HCT116 (cell line): ENCODE measurements around the gene USP46. TPM values are rescaled to one million over a fixed set of nuclear protein-coding genes. Genes with fewer than 3 reads are reported as not detected.

Experiments used
- ATAC-seq: fragments of 200-7000 bp; cut with Tn5 transposase; 2 replicates; pipeline ENCODE4 v1.9.1; 2020; ENCODE audit warnings: mild to moderate bottlenecking, moderate library complexity
- BruUV-seq: library from RNA; stranded (reverse); fragments of 400-500 nt; replicated peaks from 2 replicates; lab custom pipeline; 2021; lab: Mats Ljungman, UMichigan
- CTCF ChIA-PET: fragments of 300-600 bp; sonication (Branson Sonifier 250); formaldehyde crosslinking; loops from one replicate; lab custom pipeline; 2021; ENCODE audit warnings: antibody characterized with exemption; lab: Charles Lee
- POLR2A ChIA-PET: fragments of 300-600, 350-600 bp; sonication (Branson Sonifier 250); formaldehyde crosslinking; loops from one replicate; lab custom pipeline; 2021; ENCODE audit warnings: antibody characterized with exemption; lab: Charles Lee
- RAD21 ChIA-PET, 2 experiments: fragments of 300-600 bp; sonication (Branson Sonifier 250); formaldehyde crosslinking; loops; one replicate each; lab custom pipeline; 2023; ENCODE audit warnings: low total read pairs in 2 of 2; ENCODE audit not compliant: uncharacterized antibody in 2 of 2, unreplicated experiment in 2 of 2, low non-redundant PET in 1 of 2; lab: Charles Lee
- DNase-seq: peaks from one replicate; pipeline ENCODE4 v3.0.0-alpha.2; 2010; ENCODE audit warnings: low read depth, low spot score
- H2AFZ ChIP-seq: fragments of 200-600 bp; shearing (Covaris generic), sonication (generic); 2 replicates; pipeline ENCODE4 v1.6.1; 2017; ENCODE audit warnings: low read depth, mixed run types, mixed read lengths, antibody characterized with exemption, low read length; ENCODE audit not compliant: poor library complexity, severe bottlenecking
- H3K27ac ChIP-seq: 2 replicates; pipeline ENCODE4 v1.5.1; 2012; ENCODE audit warnings: low read depth, low read length
- H3K27me3 ChIP-seq: fragments of 200-600 bp; sonication (generic); 2 replicates; pipeline ENCODE4 v1.6.1; 2016; ENCODE audit warnings: mixed run types, low read length, mixed read lengths; ENCODE audit not compliant: insufficient read depth
- H3K36me3 ChIP-seq, 2 experiments: fragments of 200-500 bp in 1 of 2; fragments of 200-600 bp in 1 of 2; sonication (Bioruptor generic) in 1 of 2; sonication (generic) in 1 of 2; 2 replicates each; pipeline versions ENCODE4 v1.5.1 to v1.6.1; 2014 to 2016; ENCODE audit warnings: low read length in 2 of 2, inconsistent platforms in 1 of 2, mixed read lengths in 1 of 2, mixed run types in 1 of 2; ENCODE audit not compliant: insufficient read depth in 2 of 2, control insufficient read depth in 1 of 2
- H3K4me1 ChIP-seq, 2 experiments: fragments of 200-600 bp in 1 of 2; sonication (generic) in 1 of 2; 2 replicates each; pipeline versions ENCODE4 v1.5.1 to v1.6.1; 2012 to 2017; ENCODE audit warnings: low read length in 2 of 2, inconsistent platforms in 1 of 2, mild to moderate bottlenecking in 1 of 2, mixed read lengths in 1 of 2, mixed run types in 1 of 2, moderate library complexity in 1 of 2; ENCODE audit not compliant: insufficient read depth in 2 of 2, control insufficient read depth in 1 of 2
- H3K4me2 ChIP-seq: fragments of 200-600 bp; sonication (generic); 2 replicates; pipeline ENCODE4 v1.6.1; 2017; ENCODE audit warnings: mixed run types, low read length, mixed read lengths
- H3K4me3 ChIP-seq, 2 experiments: fragments of 200-600 bp in 1 of 2; sonication (generic) in 1 of 2; replicated peaks in 1 of 2; 2 replicates each; pipeline ENCODE4 v1.5.1; 2011 to 2016; ENCODE audit warnings: low read length in 2 of 2, control low read depth in 1 of 2, low read depth in 1 of 2, mild to moderate bottlenecking in 1 of 2, mixed read lengths in 1 of 2, mixed run types in 1 of 2
- H3K79me2 ChIP-seq: fragments of 200-600 bp; sonication (generic); 2 replicates; pipeline ENCODE4 v1.6.1; 2017; ENCODE audit warnings: mild to moderate bottlenecking, mixed run types, low read length, moderate library complexity, mixed read lengths; ENCODE audit not compliant: insufficient read depth
- H3K9ac ChIP-seq: fragments of 200-600 bp; sonication (generic); 2 replicates; pipeline ENCODE4 v1.6.1; 2016; ENCODE audit warnings: low read length, mixed read lengths
- H3K9me2 ChIP-seq: fragments of 200-600 bp; sonication (generic), shearing (Covaris generic); 2 replicates; pipeline ENCODE4 v1.6.1; 2017; ENCODE audit warnings: mixed run types, mild to moderate bottlenecking, moderate library complexity; ENCODE audit not compliant: insufficient read depth
- H3K9me3 ChIP-seq, 2 experiments: fragments of 200-500 bp in 1 of 2; fragments of 200-600 bp in 1 of 2; sonication (Bioruptor generic) in 1 of 2; sonication (generic) in 1 of 2; 2 replicates each; pipeline ENCODE4 v1.6.1; 2014 to 2017; ENCODE audit warnings: low read length in 2 of 2, mixed read lengths in 2 of 2, inconsistent platforms in 1 of 2, low read depth in 1 of 2, mild to moderate bottlenecking in 1 of 2, mixed run types in 1 of 2, moderate library complexity in 1 of 2; ENCODE audit not compliant: control insufficient read depth in 1 of 2, insufficient read depth in 1 of 2
- H4K20me1 ChIP-seq: fragments of 200-600 bp; sonication (generic), shearing (Covaris generic); 2 replicates; pipeline ENCODE4 v1.6.1; 2017; ENCODE audit warnings: mixed run types, mild to moderate bottlenecking, moderate library complexity; ENCODE audit not compliant: insufficient read depth
- ATF3 ChIP-seq: IDR thresholded peaks from 2 replicates; pipeline ENCODE4 v1.6.1; 2012
- CBX3 ChIP-seq: IDR thresholded peaks from 2 replicates; pipeline ENCODE4 v1.6.1; 2012; ENCODE audit warnings: low read depth
- CEBPB ChIP-seq: IDR thresholded peaks from 2 replicates; pipeline ENCODE4 v1.6.1; 2012; ENCODE audit warnings: low read depth
- CTCF ChIP-seq, 3 experiments: fragments of 200-600 bp in 1 of 3; sonication (generic) in 1 of 3; IDR thresholded peaks in 2 of 3; conservative IDR thresholded peaks in 1 of 3; 2 replicates each; pipeline ENCODE4 v1.5.1; 2012 to 2017; ENCODE audit warnings: low read depth in 2 of 3, low read length in 2 of 3, antibody characterized with exemption in 1 of 3, borderline replicate concordance in 1 of 3, control low read depth in 1 of 3, mild to moderate bottlenecking in 1 of 3, mixed read lengths in 1 of 3, mixed run types in 1 of 3, moderate library complexity in 1 of 3; ENCODE audit not compliant: insufficient read depth in 1 of 3
- EGR1 ChIP-seq: IDR thresholded peaks from 2 replicates; pipeline ENCODE4 v1.6.1; 2012; ENCODE audit warnings: low read depth
- ELF1 ChIP-seq: IDR thresholded peaks from 2 replicates; pipeline ENCODE4 v1.6.1; 2012; ENCODE audit warnings: low read depth, borderline replicate concordance
- EZH2 ChIP-seq: fragments of 200-600 bp; sonication (generic); IDR thresholded peaks from 2 replicates; pipeline ENCODE4 v1.6.1; 2017; ENCODE audit warnings: antibody characterized with exemption, mixed run types
- FOSL1 ChIP-seq: IDR thresholded peaks from 2 replicates; pipeline ENCODE4 v1.6.1; 2012; ENCODE audit warnings: low read depth
- JUND ChIP-seq: IDR thresholded peaks from 2 replicates; pipeline ENCODE4 v1.6.1; 2012
- POLR2AphosphoS5 ChIP-seq: IDR thresholded peaks from 2 replicates; pipeline ENCODE4 v1.6.1; 2011; ENCODE audit warnings: mild to moderate bottlenecking, low read depth, low read length, moderate library complexity
- SP1 ChIP-seq: IDR thresholded peaks from 2 replicates; pipeline ENCODE4 v1.6.1; 2012; ENCODE audit warnings: low read depth
- TCF7L2 ChIP-seq: IDR thresholded peaks from 2 replicates; pipeline ENCODE4 v1.7.0; 2011; ENCODE audit warnings: borderline replicate concordance, inconsistent platforms; ENCODE audit not compliant: insufficient read depth, insufficient read length; ENCODE audit errors: extremely low read depth
- ZBTB33 ChIP-seq: IDR thresholded peaks from 2 replicates; pipeline ENCODE4 v1.6.1; 2011; ENCODE audit warnings: mild to moderate bottlenecking, low read length, moderate library complexity; ENCODE audit not compliant: insufficient replicate concordance; ENCODE audit errors: extremely low read depth
- ZNF274 ChIP-seq: fragments of 200-500 bp; sonication (Bioruptor generic); IDR thresholded peaks from 2 replicates; pipeline ENCODE4 v1.6.1; 2014; ENCODE audit warnings: mild to moderate bottlenecking, low read depth, low read length, inconsistent platforms
- intact Hi-C: fragments of 100-400 bp; cut with micrococcal nuclease; formaldehyde crosslinking; loops from 2 replicates; pipeline ENCODE4 v1.10.0; 2022
- total RNA-seq: library from RNA; stranded (reverse); gene quantifications from one replicate; pipeline ENCODE4 v1.2.1, GENCODE V29; 2021; ENCODE audit not compliant: unreplicated experiment
- TF ChIP-seq, protein P1 (sequence below): IDR thresholded peaks from 2 replicates; pipeline ENCODE4 v1.6.1; 2012; ENCODE audit warnings: low read depth

Gene USP46
- total RNA-seq, 1 experiment from 2014 or later, result 36.6 TPM

GRCh38 chr4:52628974-52629373 lies 30.1 kb downstream of the USP46 start (continued):
- TF ChIP-seq ZBTB33, result no peak
- TF ChIP-seq CEBPB, result no peak

DNA sequence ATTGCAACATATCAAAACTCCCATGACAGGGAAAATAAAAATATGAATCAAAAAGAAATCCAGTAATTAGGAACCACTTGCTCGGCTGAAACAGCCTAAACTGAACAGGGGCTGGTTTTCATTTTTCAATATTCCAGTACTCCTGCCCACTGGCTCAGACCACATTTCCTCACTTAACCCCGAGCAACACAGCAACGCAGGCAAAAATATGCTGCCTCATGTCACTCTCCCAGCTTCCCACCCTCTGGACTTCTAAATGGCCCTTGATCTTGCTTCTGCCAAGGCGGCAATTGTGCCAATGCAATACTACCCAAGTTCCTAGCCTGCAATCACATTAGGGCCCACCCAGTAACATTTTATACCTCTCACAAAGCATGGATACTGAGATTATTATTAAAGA lies 30.6 kb downstream of the USP46 start:
- H3K4me3 ChIP-seq, result no peak overlapping the region
- no peak overlapping the region for H3K4me2 ChIP-seq
- DNase-seq (no peak), ATAC-seq (no peak)
- ChIA-PET POLR2A (no interaction called here), RAD21 (no interaction called here), CTCF (no interaction called here)
- 0 out of 2 replicates have a peak, but pooled peaks cover 4% of the 10 kb centered on the region for H3K79me2 ChIP-seq
- H2AFZ ChIP-seq, result no peak overlapping the region
- intact Hi-C loops, result no loop called here
- H3K9me2 ChIP-seq, result no peaks in the 10 kb centered on the region
- H3K4me1 ChIP-seq, result peaks cover under 1 to 5% of the 10 kb centered on the region in 2 experiments; a peak in 3 of 4 replicates
- H3K9ac ChIP-seq, result no peak overlapping the region
- H3K36me3 ChIP-seq, result peaks cover 0 to 16% of the 10 kb centered on the region in 2 experiments; a peak in 2 of 4 replicates
- BruUV-seq, result no TSS peak
- H3K27ac ChIP-seq, result no peak overlapping the region
- no peaks in the 10 kb centered on the region for H3K9me3 ChIP-seq
- H3K27me3 ChIP-seq, result no peaks in the 10 kb centered on the region
- no peaks in the 10 kb centered on the region for H4K20me1 ChIP-seq
- TF ChIP-seq SP1 (no peak), ZNF274 (no peak), EZH2 (no peak), ATF3 (no peak), ZBTB33 (no peak), POLR2AphosphoS5 (no peak), ELF1 (no peak), CEBPB (no peak), CTCF (IDR thresholded peaks at IDR 0.05 in 2 of 3, conservative IDR thresholded peaks at IDR 0.05 in 1 of 3; ENCODE audit: borderline replicate concordance in 1 of 3, insufficient read depth in 1 of 3, low read depth in 2 of 3, low read length in 2 of 3) (no peak), FOSL1 (no peak), EGR1 (no peak), JUND (no peak), TCF7L2 (no peak), CBX3 (no peak)
- TF ChIP-seq, protein P1, sequence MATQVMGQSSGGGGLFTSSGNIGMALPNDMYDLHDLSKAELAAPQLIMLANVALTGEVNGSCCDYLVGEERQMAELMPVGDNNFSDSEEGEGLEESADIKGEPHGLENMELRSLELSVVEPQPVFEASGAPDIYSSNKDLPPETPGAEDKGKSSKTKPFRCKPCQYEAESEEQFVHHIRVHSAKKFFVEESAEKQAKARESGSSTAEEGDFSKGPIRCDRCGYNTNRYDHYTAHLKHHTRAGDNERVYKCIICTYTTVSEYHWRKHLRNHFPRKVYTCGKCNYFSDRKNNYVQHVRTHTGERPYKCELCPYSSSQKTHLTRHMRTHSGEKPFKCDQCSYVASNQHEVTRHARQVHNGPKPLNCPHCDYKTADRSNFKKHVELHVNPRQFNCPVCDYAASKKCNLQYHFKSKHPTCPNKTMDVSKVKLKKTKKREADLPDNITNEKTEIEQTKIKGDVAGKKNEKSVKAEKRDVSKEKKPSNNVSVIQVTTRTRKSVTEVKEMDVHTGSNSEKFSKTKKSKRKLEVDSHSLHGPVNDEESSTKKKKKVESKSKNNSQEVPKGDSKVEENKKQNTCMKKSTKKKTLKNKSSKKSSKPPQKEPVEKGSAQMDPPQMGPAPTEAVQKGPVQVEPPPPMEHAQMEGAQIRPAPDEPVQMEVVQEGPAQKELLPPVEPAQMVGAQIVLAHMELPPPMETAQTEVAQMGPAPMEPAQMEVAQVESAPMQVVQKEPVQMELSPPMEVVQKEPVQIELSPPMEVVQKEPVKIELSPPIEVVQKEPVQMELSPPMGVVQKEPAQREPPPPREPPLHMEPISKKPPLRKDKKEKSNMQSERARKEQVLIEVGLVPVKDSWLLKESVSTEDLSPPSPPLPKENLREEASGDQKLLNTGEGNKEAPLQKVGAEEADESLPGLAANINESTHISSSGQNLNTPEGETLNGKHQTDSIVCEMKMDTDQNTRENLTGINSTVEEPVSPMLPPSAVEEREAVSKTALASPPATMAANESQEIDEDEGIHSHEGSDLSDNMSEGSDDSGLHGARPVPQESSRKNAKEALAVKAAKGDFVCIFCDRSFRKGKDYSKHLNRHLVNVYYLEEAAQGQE, result no peak
